ENCODE measurements around the gene SLC25A22.

Gene SLC25A22

DNA sequence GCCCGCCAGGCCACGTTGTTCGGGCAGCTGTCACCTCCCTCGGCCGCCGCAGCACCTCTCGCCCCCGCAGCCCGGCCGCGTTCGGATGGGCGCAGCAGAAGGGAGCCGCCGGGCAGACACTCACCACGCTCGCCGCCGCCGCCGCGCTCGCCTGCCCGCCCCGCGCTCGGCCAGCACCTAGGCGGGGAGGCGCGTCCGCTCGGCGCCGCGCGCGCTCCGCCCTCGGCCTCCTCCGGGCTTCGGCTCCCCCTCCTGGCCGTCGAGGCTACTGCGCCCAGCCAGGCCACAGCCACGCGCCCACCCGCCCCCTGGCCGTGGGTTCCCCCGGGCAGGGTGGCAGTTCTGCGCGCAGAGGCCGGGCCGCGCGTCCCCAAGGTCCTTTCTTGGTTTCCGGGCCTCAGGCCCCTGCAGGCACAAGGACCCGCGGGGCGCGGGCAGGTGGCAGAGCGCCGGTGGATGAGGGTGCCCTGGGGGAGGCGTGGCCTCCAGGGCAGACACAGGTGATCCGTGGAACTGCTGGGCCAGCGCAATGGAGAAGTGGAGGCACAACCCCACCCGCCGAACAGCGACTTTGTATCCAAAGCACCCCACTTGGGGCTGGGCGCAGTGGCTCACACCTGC is at the start of gene SLC25A22:
Gene SLC25A22 (minus strand): TSS at position 189 of the 621 bp plus-strand sequence. CDS start 3,275 bp downstream, outside the sequence.
- DNase-seq (ENCODE audit: low read depth) = peak; percentile 87

- no peak for DNase-seq (ENCODE audit: low read depth)
Observed at GRCh38 chr11:847876-848275, 49.8 kb upstream of the SLC25A22 start.

GRCh38 chr11:846496-847098 is 48.5 kb upstream of the SLC25A22 start:
- no peak for DNase-seq (ENCODE audit: low read depth)

GRCh38 chr11:845872-846495 is 47.9 kb upstream of the SLC25A22 start:
- no peak for DNase-seq (ENCODE audit: low read depth)

GRCh38 chr11:844693-845644 is 46.9 kb upstream of the SLC25A22 start:
- no peak for DNase-seq (ENCODE audit: low read depth)

GRCh38 chr11:843818-844692 is 46.0 kb upstream of the SLC25A22 start:
- no peak for DNase-seq (ENCODE audit: low read depth)

GRCh38 chr11:843086-843734 is 45.1 kb upstream of the SLC25A22 start:
- no peak for DNase-seq (ENCODE audit: low read depth)

- DNase-seq (ENCODE audit: low read depth) = peak; percentile 83
Observed at GRCh38 chr11:842370-843002, 44.4 kb upstream of the SLC25A22 start, which contains the start of the genes POLR2L and TSPAN4. POLR2L (minus strand) TSS chr11:842529; CDS start chr11:842508, 21 bp downstream. TSPAN4 (plus strand) TSS chr11:842852; CDS start chr11:850305, 7,453 bp downstream.

DNA sequence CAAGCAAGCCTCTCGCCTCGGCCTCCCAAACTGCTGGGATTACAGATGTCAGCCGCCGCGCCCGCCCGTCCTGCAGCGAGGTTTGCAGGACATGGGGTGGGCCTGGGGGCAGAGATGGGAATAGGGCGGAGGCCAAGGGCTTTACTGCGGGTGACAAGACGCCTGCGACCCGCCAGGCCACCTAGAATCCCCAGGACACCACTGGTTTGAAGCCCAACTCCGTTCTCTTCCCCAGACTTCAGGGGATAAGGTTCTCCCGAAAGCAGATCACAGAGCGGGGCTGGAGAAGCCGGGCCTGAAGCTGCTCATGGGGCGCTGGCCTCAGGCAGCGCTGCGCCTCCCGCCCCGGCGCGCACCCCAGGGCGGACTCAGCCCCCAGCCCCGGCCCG is 43.9 kb upstream of the SLC25A22 start:
- no peak for DNase-seq (ENCODE audit: low read depth)

DNA sequence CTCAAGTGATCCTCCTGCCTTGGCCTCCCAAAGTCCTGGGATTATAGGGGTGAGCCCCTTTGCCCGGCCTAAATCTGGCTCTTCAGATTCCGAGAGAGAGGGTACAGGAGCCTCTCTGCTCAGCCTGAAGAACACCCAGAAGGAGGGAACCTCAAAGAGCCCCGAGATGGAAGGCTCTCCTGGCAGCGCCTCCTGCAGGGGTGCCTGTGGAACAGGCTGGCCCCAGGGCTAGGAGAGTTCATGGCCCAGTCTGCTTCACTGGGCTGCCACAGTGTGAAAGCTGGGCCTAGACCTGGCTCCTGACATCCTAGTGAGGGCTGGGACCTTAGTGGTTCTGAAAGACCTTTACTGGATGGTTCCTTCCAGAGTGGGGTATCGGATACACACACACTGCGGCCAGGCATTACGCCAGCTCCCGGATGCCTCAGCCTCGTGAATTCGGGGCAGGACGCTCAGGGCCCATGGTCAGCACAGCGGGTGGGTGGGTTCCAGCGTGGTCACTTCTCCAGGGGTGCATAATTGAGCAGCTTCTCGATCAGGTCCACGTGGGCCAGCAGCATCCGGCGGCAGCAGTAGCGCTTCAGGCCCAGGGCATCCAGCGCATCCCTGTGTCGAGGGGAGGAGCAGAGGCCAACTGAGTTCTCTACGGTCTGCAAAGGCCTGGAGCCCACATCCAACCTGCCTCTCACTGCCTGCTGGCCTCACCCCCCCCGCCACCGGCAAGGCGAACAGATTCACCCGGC is 42.0 kb upstream of the SLC25A22 start:
- DNase-seq (ENCODE audit: low read depth) = no peak

DNA sequence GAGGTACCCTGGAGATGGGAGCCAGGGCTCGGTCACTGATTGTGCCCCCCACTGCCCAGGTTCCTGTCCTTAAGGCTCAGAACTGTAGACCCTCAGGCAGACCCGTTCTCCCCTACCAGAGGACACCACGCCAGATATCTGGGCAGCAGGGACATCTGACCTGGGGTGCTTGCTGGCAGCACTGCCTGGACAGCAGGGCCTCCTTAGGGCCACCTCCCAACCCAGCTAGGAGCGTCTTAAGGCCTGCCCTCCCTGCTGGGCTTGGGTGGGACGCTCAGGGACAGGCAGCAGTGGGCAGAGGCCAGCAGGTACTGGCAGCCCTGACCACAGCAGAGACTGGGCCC is 41.2 kb upstream of the SLC25A22 start:
- DNase-seq (ENCODE audit: low read depth) = no peak

DNA sequence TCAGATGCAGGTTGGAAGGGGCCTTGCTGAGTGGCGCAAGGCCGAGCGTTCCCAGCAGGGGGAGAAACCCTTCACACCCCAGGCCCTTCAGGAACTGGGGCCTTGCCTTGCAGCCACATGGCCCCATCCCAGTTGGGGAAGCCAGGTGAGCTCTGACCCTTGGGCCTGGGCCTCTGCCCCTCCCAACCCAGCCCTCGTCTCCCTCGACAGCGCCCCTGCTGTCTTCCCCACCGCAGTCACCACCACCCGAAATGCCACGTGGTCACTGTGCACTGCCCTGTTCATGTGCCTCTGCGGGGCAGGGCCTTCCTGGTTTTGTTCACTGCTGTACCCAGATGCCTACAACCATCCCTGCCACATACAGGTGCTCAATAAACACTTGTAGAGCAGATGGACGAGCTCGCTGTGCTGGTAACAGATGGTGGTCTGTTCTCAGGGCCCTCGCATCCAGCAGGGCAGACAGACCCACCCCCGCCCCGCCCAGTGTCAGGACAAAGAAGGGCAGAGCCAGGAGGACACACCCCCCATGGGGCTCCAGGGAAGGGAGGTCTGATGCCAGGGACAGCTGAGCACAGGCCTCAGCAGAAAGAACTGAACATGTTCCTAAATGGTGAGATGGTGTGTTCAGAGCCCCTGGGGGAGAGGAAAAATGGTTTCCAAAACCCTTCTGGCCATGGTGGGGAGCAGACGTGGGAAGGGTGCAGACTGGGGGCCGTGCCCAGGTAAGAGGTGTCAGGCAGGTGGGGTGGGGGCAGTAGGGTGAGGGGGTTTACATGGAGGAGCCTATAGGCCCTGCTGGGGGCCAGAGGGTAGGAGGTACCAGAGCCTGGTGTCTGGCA is 40.6 kb upstream of the SLC25A22 start:
- DNase-seq (ENCODE audit: low read depth) = no peak

- DNase-seq (ENCODE audit: low read depth) = no peak
Observed at GRCh38 chr11:837990-838307, 39.9 kb upstream of the SLC25A22 start.

DNA sequence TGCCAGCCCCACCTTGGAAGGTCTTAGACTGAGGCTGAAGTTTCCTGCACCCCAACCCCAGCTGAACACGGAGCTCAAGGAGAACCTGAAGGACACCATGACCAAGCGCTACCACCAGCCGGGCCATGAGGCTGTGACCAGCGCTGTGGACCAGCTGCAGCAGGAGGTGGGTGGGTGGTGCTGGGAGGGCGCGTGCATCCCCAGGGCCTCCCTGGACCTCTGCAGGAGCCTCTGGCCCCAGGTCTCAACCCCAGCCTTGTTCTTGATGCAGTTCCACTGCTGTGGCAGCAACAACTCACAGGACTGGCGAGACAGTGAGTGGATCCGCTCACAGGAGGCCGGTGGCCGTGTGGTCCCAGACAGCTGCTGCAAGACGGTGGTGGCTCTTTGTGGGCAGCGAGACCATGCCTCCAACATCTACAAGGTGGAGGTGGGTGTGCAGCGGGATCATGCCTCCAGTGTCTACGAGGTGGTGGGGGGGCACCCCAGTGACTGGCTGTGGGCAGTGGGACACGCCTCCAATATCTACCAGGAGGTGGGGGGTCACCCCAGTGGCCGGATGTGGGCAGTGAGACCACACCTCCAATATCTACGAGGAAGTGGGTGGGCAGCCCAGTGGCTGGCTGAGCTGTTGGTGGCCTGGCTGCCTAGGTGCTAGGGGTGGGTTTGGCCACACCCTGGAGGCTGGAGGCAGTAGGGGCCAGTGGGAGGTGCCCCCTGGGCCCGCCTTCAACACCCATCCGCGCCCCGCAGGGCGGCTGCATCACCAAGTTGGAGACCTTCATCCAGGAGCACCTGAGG is 39.3 kb upstream of the SLC25A22 start:
- no peak for DNase-seq (ENCODE audit: low read depth)

DNA sequence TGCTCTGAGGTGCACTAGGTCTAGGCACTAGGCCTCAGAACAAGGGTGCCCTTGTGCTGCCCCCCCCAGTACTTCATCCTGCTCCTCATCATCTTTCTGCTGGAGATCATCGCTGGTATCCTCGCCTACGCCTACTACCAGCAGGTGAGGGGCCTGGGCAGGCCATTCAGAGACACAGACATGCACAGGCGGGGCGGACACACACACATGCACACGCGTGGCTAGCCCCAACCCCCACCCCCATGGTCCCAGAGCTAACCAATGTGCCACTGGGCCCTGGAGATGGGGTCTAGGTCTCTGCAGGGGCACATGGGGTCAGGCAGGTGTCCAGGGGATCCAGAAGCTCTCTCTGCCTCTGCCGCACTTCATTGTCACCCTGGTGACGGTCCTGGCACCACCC is 38.6 kb upstream of the SLC25A22 start:
- DNase-seq (ENCODE audit: low read depth) = no peak

GRCh38 chr11:836274-836673 is 38.2 kb upstream of the SLC25A22 start:
- no peak for DNase-seq (ENCODE audit: low read depth)

DNA sequence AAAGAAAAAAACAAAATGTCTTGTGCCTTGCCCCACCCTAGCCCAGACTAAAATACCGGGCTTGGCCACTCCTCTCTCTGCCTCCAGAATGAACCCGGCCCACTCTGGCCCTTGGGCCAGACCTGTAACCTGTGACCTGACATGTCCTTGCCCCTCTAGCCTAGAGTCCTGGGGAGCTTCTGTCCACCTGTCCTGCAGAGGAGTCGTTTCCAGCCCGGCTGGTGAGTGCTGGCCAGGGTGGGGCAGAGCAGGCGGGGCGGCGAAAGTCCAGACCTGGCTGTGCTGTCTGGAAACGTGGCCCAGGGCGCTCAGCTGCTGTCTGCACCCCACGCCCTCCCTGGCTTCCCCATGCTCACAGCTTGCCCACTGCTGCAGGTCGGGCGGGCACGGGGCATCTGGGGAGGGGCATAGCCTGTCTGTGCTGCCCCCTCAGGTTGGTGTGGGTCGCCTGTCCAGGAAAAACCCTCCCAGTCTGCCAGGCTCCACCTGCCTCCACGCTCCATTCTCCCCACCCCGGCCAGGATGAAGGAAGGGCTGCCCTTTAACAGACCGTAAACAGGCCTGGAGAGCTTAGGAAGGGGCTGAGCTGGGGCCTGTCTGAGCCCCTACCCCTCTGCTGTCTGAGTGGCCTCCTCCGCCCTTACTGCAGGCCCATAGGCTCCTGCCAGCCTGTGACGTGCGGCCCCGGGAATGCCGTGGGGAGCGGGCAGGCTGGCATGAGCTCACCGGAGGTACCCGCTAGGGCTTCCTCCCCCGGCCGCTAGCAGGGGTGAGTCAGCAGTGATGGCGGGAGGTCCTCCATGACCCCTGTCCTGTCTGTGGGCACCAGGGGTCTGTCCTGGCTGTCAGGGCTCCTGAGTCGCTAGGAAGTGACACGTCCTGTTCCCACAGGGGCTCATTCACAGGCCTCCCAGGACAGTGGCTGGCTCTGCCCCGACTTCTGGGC is 36.6 kb upstream of the SLC25A22 start:
- no peak for DNase-seq (ENCODE audit: low read depth)
